Stimulated activated CD4-positive, alpha-beta T cell treated with anti-CD3 and anti-CD28 coated beads, Interleukin-2, amount 100 ng/mL, for 48 hours (primary cell): Measurements from ENCODE around the gene ATF1.

Experiments
- DNase-seq, 2 donors: peaks; one replicate each; pipeline ENCODE4 v3.0.0-alpha.2; 2020

Gene ATF1

DNA sequence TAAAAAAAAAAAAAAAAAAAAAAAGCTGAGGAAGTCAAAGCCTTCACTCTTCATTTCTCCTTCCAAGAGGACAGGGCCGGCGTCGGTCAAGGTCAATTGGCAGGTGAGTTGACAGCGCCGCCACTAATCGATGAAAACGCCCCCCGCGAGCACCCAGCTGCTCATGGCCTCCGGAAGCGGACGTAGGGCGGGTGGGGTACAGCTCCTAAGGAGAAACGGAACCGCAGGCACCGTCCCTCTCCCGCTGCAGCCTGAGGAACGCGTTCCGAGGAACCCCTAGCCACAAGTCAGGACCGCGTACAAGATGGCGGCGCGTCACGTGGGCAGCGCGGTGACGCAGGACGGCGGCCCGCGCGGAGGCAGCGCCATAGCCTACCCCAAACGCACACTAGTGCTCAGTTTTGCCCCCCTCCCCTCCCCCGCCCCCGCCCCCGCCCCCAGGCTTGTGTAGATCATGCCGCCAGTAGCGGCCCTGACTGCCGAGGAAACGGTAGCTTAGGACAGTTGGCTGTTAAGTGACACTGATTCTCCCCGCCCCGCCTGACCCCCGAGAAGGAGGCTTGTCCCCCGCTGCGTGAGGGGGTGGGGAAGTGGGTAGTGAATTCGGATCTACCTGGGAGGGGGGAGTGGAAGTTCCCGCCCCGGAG lies at the start of gene ATF1:
Gene ATF1, plus strand, starts transcription at position 463 of the 647 bp plus-strand sequence. CDS start 16,045 bp downstream, outside the sequence.
- peak; percentile 82 to 83 for DNase-seq

DNA sequence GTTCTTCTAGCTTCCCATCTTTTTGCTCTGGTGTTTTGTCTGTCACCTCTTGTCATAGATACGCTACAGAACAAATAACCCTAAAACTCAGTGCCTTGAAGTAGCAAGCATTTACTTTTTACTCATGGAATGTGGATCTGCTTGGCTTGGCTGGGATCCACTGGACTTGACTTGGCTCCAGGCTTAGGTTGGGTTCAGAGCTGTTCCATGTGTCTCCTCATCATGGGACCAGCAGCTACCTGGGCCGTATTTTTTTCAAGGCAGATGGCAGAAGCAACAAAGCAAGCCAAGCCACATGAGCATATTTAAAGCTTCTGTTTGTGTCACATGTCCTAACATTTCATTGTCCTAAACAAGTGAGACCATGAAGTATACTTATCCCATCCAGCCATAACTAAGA lies 48.7 kb upstream of the ATF1 start:
- no peak for DNase-seq

DNA sequence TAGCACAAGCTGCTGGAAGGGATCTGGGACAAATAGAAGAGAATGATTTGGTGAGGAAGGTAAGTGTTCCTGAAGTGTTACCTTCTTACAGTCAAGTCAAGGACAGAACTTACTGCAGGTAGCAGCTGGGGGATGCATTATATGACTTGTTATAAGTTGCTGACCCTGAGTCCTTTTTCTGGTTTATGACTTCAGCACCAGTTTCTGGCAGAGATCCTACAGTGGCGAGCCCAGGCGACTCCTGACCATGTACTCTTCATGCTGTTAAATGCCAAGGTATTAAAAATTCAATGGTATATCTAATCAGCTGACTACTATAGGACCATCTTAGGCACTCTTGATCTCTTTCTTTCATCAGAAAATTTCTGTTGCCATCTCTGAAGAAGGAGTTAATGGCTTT lies 45.1 kb upstream of the ATF1 start:
- no peak for DNase-seq

DNA sequence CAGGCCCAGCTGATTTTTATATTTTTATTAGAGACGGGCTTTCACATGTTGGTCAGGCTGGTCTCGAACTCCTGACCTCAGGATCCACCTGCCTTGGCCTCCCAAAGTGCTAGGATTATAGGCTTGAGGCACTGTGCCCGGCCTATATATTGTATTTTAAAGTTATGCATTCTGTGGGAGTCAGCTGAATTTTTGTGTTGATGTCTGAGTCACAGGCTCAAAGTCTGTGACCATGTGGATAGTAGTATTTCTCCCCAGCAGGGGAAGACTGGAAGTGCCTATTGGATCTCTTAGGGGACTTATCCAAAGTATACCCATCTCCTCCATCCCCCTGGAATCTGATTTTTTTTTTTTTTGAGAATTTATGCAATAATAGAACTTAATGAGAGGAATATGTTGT lies 43.8 kb upstream of the ATF1 start:
- DNase-seq: no peak

DNA sequence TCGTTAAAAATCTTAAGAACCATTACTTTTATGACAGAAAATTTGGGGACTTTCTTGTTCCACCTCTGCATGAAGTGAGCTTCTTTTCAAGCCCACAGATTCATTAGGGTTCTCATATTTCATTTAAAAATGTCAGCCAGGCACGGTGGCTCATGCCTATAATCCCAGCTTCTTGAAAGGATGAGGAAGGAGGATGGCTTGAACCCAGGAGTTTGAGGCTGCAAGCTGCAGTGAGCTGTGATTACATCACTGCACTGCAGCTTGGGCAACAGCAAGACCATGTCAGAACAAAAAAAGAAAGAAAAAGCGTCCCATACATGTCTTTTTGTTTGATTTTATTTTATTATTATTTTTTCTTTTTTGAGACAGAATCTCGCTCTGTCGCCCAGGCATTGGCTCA lies 43.4 kb upstream of the ATF1 start:
- no peak for DNase-seq

DNA sequence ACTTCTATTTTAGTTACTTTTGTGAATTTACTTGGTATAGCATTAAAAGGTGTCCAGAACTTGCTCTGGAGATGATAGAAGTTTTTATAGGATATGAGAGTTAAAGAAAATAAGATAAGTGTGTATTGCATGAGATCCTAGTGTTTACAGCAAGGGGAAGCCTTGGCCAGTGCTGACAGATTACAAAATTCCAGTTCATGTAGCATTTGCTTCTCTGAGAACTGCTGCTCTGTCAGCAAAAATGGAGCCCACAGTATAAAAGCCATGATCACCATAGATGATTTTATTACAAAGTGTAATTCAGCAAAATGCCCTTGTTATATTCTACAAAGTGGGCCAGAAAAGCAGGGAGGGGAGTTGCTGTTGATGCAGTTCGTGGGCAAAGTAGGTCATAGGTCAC lies 40.0 kb upstream of the ATF1 start:
- no peak for DNase-seq

DNA sequence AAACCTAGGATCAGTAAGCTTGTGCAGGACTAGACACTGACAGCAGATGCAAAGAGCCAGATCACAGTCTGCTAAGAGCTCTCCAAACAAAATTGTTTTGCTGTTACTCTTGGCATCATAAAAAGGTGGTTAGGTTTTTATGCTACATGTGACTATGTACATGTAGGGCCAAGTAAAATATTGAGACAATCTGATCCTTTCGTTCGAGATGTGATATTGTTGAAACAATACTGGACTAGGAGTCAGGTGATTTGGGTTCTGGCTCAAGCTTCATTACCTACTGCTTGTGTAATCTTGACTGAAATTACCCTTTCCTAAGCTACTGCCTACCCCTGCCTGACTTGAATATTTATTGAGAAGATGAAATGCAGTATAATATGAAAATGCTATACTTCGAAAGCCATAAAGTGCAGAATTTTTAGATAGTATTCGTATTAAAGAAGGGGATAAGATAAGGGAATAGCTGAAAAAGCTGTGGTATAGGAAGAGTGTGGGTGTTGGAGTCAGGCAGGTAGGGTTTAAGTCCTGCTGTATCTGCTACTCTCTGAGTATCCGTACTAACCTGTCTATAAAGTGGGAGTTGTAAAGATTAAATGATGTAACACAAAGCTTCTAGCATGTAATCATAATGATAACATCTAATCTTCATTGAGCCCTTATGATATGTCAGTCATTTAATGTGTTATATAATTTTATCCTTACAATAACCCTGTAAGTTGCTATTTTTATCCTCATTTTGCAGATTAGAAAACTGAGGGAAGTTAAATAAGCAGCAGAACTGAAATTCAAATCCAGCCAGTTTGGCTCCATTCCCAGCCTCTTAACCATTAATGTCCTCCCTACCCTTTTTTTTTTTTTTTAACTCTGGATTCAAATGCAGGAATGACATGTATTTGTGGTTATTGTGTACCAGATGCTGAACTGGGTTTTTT lies 38.6 kb upstream of the ATF1 start:
- no peak for DNase-seq

DNA sequence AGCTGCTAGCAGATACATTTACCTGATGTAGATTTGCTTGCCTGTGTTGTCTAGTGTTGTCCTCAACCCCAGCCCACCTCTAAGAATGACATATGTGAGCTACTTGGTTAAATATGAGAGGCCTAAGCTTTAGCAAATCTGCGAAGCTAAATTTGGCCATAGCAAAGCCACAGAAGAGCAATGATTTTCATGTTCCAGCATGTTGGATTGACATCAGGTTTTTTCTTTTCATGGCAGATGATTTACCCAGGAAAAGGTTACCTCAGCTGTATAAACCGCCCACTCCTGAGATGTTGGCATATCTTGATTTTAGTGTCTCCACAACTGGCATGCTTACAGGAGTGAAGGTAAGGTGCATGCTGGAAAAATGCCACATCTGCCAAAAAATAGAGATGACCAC lies 36.4 kb upstream of the ATF1 start:
- no peak for DNase-seq

DNA sequence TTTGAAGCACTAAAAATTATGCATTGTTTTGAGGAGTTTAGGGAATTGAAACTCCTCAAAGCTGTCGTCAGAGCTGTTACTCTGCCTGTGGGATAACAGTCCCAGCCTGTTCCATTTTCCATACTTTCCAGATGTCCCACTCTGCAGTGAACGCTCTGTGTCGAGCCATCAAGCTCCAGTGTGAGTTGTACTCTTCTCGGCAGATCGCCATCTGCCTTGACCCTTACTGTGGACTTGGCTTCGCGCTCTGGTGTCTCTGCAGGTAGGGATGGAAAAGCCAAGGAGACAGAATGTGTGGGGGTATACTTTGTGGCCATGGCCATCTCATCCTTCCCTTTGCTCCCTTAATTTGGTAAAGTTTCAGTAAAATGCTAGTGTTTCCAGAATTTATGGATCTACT lies 35.5 kb upstream of the ATF1 start:
- DNase-seq: no peak

DNA sequence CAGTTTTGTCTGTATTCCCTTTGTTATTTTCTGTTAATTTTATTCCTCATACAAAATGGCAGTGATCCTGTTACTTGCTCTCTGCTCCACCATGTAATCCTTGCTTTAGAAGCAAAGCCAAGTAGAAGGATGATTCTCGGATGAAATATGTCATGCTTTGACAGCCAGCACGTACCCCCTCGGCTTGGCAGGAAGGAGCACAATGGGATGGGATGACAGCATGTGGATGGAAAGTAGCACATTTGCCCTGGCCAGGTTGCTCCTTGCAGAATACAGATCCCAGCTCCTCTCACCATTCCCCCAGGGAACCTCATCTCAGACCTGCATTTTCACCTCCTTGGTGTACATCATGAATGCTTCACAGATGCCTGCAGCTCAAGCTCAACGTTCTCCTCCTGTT lies 35.1 kb upstream of the ATF1 start:
- DNase-seq: no peak

DNA sequence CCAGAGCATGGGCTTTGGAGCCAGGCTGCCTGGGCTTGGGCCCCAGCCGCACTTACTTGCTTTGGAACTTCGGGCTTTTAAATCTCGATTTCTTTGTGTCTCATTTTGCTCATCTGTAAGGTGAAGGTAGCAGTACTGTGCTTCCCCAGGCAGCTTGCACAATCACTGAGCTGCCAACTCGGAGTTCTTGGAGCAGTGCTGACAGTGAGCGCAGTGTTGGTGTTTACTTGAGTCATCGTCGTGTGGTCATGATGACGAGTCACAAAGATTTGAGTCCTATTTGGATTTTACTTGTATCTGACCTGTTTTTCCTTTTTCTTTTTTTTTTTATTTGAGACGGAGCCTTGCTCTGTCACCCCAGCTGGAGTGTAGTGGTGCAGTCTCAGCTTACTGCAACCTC lies 31.3 kb upstream of the ATF1 start:
- no peak for DNase-seq

DNA sequence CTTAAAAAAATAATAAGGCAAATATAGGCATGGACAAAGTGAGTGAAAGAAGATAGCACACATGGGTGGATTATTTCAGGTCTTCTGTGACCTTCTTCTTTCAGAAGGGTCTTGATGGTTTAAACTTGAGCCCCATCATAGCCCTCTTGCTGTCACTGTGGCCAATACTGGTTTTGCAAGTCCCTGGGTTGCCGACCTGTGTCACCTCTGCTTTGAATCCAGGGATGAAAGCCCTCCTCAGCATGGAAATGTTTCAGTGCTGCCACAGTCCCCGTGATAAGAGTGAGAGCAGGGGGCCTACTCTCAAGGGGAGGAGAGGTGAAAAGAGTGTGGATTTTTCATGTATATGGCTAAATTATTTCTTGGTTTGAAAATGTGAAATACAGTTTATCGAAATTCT lies 30.2 kb upstream of the ATF1 start:
- DNase-seq: no peak

DNA sequence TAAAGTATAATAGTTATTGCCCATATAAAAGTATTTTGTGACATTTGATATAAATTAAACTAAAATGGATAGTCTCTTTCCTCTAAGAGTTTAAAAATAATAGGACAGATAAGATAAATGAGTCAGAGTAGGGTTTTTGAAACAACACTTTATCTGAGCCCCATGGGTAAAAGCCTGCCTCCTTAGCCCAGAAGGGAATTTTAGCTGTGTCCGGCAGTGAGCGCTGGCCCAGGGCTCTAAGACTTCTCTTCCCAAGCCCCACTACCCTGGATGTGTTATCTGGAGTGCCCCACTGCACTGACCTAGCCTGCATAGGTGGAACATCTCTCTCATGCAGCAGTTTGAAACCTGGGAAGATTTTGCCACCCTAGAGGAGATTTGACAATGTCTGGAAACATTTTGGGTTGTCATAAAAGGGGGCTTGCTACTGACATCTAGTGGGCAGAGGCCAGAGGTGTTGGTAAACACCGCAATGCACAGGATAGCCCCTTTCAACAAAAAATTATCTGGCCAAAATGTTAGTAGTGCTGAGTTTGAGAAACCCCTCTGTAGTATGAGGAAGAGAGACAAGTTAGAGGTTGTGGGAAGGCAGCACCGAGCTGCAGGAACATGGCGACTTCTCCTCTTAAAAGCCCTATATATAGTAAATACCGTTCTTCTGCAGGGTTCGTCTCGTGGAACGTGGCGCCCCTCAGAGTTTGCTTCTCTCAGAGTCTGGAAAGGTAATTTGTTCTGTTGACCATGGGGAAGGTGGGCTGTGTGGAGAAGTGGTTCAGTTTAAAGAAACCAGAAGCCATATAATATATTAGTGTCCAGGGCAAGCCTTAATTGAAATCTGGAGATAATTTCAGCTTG lies 29.3 kb upstream of the ATF1 start:
- DNase-seq: peak in 1 of 2 donors; percentile 6

DNA sequence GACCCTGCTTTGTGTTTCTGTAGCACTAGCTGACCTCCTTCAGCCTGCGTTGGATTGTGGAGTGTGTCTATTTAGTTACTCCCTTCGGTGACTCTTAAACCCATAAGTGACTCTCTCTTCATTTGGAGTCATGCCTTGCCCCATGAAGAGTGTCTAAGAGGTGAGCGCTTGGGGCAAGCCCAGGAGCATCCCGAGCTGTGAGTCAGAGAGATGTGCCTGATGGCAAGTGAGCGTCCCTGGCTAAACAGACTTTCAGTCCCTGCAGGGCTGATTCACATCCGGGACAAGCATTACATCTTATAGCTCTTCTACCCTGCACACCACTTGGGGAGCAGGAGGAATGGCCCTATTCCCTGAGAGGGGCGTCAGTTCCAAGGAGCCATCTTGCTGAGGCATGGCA lies 24.3 kb upstream of the ATF1 start:
- no peak for DNase-seq

DNA sequence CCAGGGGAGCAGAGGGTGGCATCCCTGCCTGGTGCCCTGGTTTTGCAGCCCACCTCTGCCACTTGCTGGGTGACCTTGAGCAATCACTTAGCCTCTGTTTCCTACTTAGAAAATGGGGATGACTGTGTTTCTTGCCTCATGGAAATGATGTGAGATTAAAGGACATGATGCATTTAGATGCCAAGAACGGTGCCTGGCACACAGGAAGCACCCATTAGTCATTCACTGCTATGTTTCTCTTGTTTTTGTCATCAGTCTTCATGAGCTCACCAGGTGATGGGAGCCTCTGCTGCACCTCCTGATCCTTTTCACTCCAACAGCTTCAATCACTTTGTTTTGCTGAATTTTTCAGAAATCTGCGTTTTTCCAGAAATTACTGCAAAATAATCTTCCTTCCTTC lies 23.6 kb upstream of the ATF1 start:
- DNase-seq: no peak

DNA sequence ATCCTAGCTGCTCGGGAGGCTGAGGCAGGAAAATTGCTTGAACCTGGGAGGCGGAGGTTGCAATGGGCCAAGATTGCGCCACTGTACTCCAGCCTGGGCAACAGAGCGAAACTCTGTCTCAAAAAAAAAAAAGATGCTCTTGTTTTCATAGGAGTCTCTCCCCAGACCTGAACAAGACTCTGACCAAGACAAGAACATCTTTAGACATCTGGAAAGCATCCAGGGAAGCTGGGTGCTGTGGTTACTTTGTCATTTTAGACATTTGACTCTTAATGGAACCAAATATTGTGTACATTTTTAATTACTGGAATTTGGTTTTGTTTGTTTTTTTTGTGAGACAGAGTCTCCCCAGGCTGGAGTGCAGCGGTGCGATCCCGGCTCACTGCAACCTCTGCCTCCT lies 21.1 kb upstream of the ATF1 start:
- no peak for DNase-seq

DNA sequence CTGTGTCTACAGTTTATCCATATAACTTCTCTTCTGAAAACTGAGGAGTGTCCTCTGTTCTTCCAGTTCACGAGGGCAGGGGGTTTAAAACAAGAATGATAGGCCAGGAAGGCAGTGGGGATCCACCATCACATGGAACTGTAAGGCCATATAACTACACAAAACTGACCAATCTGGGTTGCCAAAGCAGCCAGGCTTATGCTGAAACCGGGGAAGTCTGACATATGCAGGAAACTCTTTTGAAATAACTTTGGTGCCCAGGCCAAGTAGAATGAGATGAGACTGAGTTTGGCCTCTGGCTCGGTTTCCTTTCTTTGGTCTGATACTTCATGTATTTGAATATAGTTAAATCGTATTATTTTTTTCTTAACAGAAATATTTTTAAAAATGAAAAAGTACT lies 18.0 kb upstream of the ATF1 start:
- no peak for DNase-seq

DNA sequence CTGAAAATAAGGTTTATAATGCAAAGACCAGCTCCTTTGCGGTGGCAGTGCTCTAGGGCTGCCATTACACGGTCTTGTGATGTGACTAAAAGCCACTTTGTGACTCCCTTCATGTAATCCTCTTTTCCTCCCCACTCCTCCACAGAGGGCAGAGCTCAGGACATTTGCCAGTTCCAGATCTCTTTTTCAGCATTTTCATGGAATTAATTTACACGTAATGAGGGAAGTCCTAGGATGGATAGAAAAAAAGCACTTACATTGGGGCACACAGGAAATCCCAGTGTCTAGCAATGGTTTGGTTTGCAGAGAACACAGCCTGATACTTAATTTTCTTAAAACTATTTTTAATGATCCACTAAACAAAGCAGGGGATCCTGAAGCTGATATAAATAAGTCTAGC lies 17.5 kb upstream of the ATF1 start:
- no peak for DNase-seq

DNA sequence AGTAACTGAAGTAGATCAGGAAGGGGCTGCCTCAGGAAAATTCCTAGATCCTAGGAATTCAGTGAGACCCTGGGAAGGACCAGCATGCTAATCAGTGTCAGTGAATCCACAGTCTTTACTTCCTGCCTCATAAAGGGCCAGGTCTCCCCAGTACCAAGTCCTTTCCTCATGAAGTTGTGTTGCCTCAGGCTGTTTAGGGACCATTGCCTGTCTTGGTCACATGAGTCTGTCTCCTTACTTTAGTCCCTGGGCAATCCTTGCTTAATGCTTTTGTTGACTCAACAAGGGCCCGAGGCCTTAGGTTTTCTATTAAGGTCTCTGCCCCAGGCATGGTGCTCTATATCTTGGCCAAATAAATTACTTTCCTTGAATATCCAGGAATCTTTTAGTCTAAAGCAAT lies 16.1 kb upstream of the ATF1 start:
- DNase-seq: no peak

DNA sequence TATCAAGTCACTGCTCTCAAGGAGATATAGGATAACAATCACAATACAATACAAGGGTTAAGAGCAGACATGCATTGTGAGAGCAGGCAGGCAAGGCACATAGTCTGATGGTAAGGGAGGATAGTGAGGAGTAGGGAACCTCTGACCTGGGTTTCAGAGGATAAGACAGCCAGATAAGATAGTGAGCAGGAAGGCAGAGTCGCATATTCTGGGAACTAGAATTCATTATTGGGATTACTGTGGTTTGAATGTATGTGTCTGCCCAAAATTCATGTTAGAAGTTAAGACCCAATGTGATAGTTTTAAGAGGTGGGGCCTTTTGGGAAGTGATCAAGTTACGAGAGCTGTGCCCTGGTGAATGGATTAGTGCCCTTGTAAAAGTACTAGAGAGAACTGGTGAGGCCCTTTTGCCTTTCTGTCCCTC lies 14.4 kb upstream of the ATF1 start:
- DNase-seq: no peak

DNA sequence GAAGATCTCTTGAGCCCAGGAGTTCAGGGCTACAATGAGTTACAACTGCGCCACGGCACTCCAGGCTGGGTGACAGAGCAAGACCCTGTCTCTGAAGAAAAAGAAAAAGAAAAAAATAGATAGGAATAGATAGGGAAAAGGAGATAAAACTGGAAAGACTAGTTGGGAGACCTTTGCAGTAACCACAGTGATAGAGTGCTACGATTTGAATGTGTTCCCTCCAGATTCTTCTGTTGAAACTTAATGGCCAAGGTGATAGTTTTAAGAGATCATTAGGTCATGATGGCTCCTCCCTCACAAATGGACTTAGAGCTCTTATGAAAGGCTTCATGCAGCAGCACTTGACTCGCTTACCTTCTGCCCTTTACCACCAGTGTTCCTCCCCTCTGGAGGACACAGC lies 13.5 kb upstream of the ATF1 start:
- DNase-seq: no peak

DNA sequence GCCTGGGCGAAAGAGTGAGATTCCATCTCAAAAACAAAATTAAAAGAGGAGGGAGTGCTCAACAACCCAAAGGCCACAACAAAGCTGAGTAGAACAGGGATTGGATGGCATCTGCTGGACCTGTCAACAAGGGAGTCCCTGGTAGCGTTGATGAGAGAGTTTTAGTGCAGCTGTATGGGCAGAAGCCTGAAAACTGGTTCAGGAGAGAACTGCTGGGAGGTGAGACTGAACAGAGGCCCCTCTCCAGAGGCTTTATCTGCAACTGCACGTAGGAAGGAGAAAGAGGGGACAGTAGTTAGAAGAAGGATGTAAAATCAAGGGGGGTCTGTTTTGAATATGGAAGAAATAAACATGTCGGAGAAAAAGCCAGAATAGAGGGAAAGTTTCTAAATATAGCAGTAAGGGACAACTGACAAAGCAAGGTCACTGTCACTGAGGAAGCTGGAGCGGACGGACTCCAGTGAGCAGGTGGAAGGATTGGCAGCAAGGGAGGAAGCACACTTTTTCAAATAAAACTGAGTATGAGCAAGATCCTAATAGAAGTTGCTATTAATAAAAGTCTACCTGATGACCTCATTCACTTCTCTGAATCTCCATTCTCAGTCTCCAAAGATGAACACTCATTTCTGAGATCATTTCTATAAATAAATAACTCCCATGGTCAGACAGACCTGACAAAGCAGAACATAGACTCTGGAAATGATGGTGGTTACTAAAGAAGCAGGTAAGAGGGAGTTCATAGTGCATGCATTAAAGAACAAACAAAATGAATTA lies 11.8 kb upstream of the ATF1 start:
- DNase-seq: no peak
